GM21737 (cell line): Measurements from ENCODE around the gene LRIG3.
"Not testable (repeated sequence)": the region's sequence is repeated elsewhere in the genome, so short reads cannot be mapped to it uniquely, and the experiment has no call there.

Experiments
- ATAC-seq: cut with Tn5 transposase; IDR thresholded peaks from one replicate; pipeline ENCODE4 v1.9.1; 2021; ENCODE audit warnings: mild to moderate bottlenecking, moderate library complexity; ENCODE audit not compliant: unreplicated experiment

The LRIG3 gene

GRCh38 chr12:58860788-58861240, 59.5 kb downstream of the LRIG3 start:
- no peak for ATAC-seq

GRCh38 chr12:58860056-58860787, 60.1 kb downstream of the LRIG3 start:
- no peak for ATAC-seq

- no peak for ATAC-seq
Measured at GRCh38 chr12:58858030-58858429, 62.3 kb downstream of the LRIG3 start.

- ATAC-seq: not testable (repeated sequence)
Measured at GRCh38 chr12:58857206-58857605, 63.1 kb downstream of the LRIG3 start.

GRCh38 chr12:58855630-58856029, 64.7 kb downstream of the LRIG3 start:
- ATAC-seq: not testable (repeated sequence)

- no peak for ATAC-seq
Measured at GRCh38 chr12:58850826-58851225, 69.5 kb downstream of the LRIG3 start.

GRCh38 chr12:58847901-58848600, 72.3 kb downstream of the LRIG3 start:
- no peak for ATAC-seq

GRCh38 chr12:58844161-58844560, 76.1 kb downstream of the LRIG3 start:
- no peak for ATAC-seq

- ATAC-seq: no peak
Measured at GRCh38 chr12:58841058-58841798, 79.1 kb downstream of the LRIG3 start.

- no peak for ATAC-seq
Measured at GRCh38 chr12:58833853-58834252, 86.5 kb downstream of the LRIG3 start.

GRCh38 chr12:58832920-58833319, 87.4 kb downstream of the LRIG3 start:
- no peak for ATAC-seq
